Natural killer cell treated with Interleukin-12 subunit alpha and Interleukin-12 subunit beta and Interleukin-15 and Interleukin-18, amount 100 ng/mL, for 72 hours (primary cell): ENCODE data around the gene OR52B6. TPM values are rescaled to one million over a fixed set of nuclear protein-coding genes. Genes with fewer than 3 reads are reported as not detected.

Experiments
- ATAC-seq, 2 donors: fragments of 150-1000 bp; cut with Tn5 transposase in 1 of 2; sonication (Bioruptor Pico), chemical (Tn5 transposase) in 1 of 2; 2 replicates each; pipeline ENCODE4 v1.10.0; 2021
- DNase-seq: peaks from one replicate; pipeline ENCODE4 v3.0.0; 2022; ENCODE audit warnings: low spot score
- H3K27ac Mint-ChIP-seq, 2 donors: 1 replicate in 1 of 2; 2 replicates in 1 of 2; pipeline ENCODE4 v1.8.0; 2022; ENCODE audit warnings: mixed read lengths in 2 of 2, mild to moderate bottlenecking in 1 of 2, moderate library complexity in 1 of 2
- H3K27me3 Mint-ChIP-seq, 2 donors: 1 replicate in 1 of 2; 2 replicates in 1 of 2; pipeline ENCODE4 v1.8.0; 2022; ENCODE audit warnings: mixed read lengths in 2 of 2
- H3K36me3 Mint-ChIP-seq: one replicate; pipeline ENCODE4 v1.8.0; 2022; ENCODE audit warnings: mixed read lengths
- H3K4me1 Mint-ChIP-seq, 2 donors: 1 replicate in 1 of 2; 2 replicates in 1 of 2; pipeline ENCODE4 v1.8.0; 2022; ENCODE audit warnings: low read depth in 2 of 2, mixed read lengths in 2 of 2, mild to moderate bottlenecking in 1 of 2
- H3K4me3 Mint-ChIP-seq: one replicate; pipeline ENCODE4 v1.8.0; 2022; ENCODE audit warnings: mixed read lengths
- H3K9me3 Mint-ChIP-seq: 2 replicates; pipeline ENCODE4 v1.8.0; 2022; ENCODE audit warnings: mixed read lengths
- total RNA-seq, 2 donors: library from RNA; stranded (reverse); gene quantifications; one replicate each; pipeline ENCODE4 v1.2.3, GENCODE V29; 2022

Gene OR52B6
- total RNA-seq, 2 donors from 2014 or later = not detected

- no peak overlapping the region for H3K27ac Mint-ChIP-seq
- H3K4me3 Mint-ChIP-seq = no peak overlapping the region
- H3K9me3 Mint-ChIP-seq = no peaks in the 10 kb centered on the region
- ATAC-seq = no peak
- no peaks in the 10 kb centered on the region for H3K36me3 Mint-ChIP-seq
- no peaks in the 10 kb centered on the region for H3K4me1 Mint-ChIP-seq
- no peaks in the 10 kb centered on the region for H3K27me3 Mint-ChIP-seq
- no peak for DNase-seq
Measured at GRCh38 chr11:5605849-5606248, 25.2 kb downstream of the OR52B6 start.

GRCh38 chr11:5608808-5609207 is 28.1 kb downstream of the OR52B6 start:
- Mint-ChIP-seq H3K4me3 (no peak overlapping the region), H3K9me3 (no peaks in the 10 kb centered on the region), H3K4me1 (no peaks in the 10 kb centered on the region), H3K36me3 (no peaks in the 10 kb centered on the region), H3K27ac (no peak overlapping the region), H3K27me3 (peaks cover 0 to 3% of the 10 kb centered on the region in 2 donors)
- DNase-seq (no peak), ATAC-seq (no peak)

GRCh38 chr11:5610446-5610845 is 29.8 kb downstream of the OR52B6 start:
- no peaks in the 10 kb centered on the region for H3K36me3 Mint-ChIP-seq
- no peak overlapping the region for H3K4me3 Mint-ChIP-seq
- H3K4me1 Mint-ChIP-seq = no peaks in the 10 kb centered on the region
- H3K9me3 Mint-ChIP-seq = no peaks in the 10 kb centered on the region
- DNase-seq = no peak
- no peak for ATAC-seq
- H3K27ac Mint-ChIP-seq = no peak overlapping the region
- peaks cover 0 to 3% of the 10 kb centered on the region in 2 donors for H3K27me3 Mint-ChIP-seq

GRCh38 chr11:5611627-5612026 is 30.9 kb downstream of the OR52B6 start:
- Mint-ChIP-seq H3K4me3 (no peak overlapping the region), H3K36me3 (no peaks in the 10 kb centered on the region), H3K9me3 (no peaks in the 10 kb centered on the region), H3K27ac (no peak overlapping the region), H3K4me1 (no peaks in the 10 kb centered on the region), H3K27me3 (peaks cover 0 to 3% of the 10 kb centered on the region in 2 donors)
- DNase-seq (no peak), ATAC-seq (no peak)

- peaks cover under 1 to 1% of the 10 kb centered on the region in 2 donors for H3K4me1 Mint-ChIP-seq
- no peaks in the 10 kb centered on the region for H3K27me3 Mint-ChIP-seq
- no peak overlapping the region for H3K27ac Mint-ChIP-seq
- no peak overlapping the region for H3K4me3 Mint-ChIP-seq
- DNase-seq = no peak
- ATAC-seq = no peak
- H3K36me3 Mint-ChIP-seq = no peaks in the 10 kb centered on the region
- no peaks in the 10 kb centered on the region for H3K9me3 Mint-ChIP-seq
Measured at GRCh38 chr11:5618807-5619206, 38.1 kb downstream of the OR52B6 start.

GRCh38 chr11:5620651-5621521 is 40.2 kb downstream of the OR52B6 start:
- Mint-ChIP-seq H3K9me3 (no peaks in the 10 kb centered on the region), H3K36me3 (no peaks in the 10 kb centered on the region), H3K4me1 (peaks cover 17 to 22% of the 10 kb centered on the region in 2 donors), H3K27ac (no peak overlapping the region), H3K27me3 (no peaks in the 10 kb centered on the region), H3K4me3 (no peak overlapping the region)
- no peak for ATAC-seq
- DNase-seq = no peak

- no peaks in the 10 kb centered on the region for H3K36me3 Mint-ChIP-seq
- H3K4me3 Mint-ChIP-seq = no peak overlapping the region
- H3K27ac Mint-ChIP-seq = no peak overlapping the region
- H3K27me3 Mint-ChIP-seq = no peaks in the 10 kb centered on the region
- peaks cover 24 to 29% of the 10 kb centered on the region in 2 donors for H3K4me1 Mint-ChIP-seq
- no peaks in the 10 kb centered on the region for H3K9me3 Mint-ChIP-seq
- DNase-seq = no peak
- no peak for ATAC-seq
Measured at GRCh38 chr11:5621580-5621979, 40.9 kb downstream of the OR52B6 start.

- Mint-ChIP-seq H3K36me3 (no peaks in the 10 kb centered on the region), H3K27ac (no peak overlapping the region), H3K27me3 (no peaks in the 10 kb centered on the region), H3K4me3 (no peak overlapping the region), H3K9me3 (no peaks in the 10 kb centered on the region), H3K4me1 (peaks cover 32 to 35% of the 10 kb centered on the region in 2 donors)
- DNase-seq (no peak), ATAC-seq (no peak)
Measured at GRCh38 chr11:5622802-5623201, 42.1 kb downstream of the OR52B6 start.

- Mint-ChIP-seq H3K27ac (peak within 1 kb of the TSS; percentile 75 to 84), H3K36me3 (no peaks in the 10 kb centered on the region), H3K27me3 (no peaks in the 10 kb centered on the region), H3K4me3 (peak within 1 kb of the TSS; percentile 94), H3K9me3 (no peaks in the 10 kb centered on the region), H3K4me1 (peaks cover 35 to 38% of the 10 kb centered on the region in 2 donors)
- peak; percentile 96 for ATAC-seq
- DNase-seq = peak; percentile 69
Measured at GRCh38 chr11:5624489-5625279, 44.0 kb downstream of the OR52B6 start, which contains the start of gene TRIM34. TRIM34 (plus strand) TSS chr11:5625001; CDS start chr11:5632332, 7,331 bp downstream.

GRCh38 chr11:5625281-5625680 is 44.6 kb downstream of the OR52B6 start:
- Mint-ChIP-seq H3K27ac (peak overlapping the region; percentile 75 to 84), H3K27me3 (no peaks in the 10 kb centered on the region), H3K4me1 (peaks cover 37 to 40% of the 10 kb centered on the region in 2 donors), H3K4me3 (peak overlapping the region; percentile 94), H3K9me3 (no peaks in the 10 kb centered on the region), H3K36me3 (no peaks in the 10 kb centered on the region)
- DNase-seq (no peak), ATAC-seq (no peak)

- Mint-ChIP-seq H3K27me3 (no peaks in the 10 kb centered on the region), H3K27ac (peak overlapping the region; percentile 75 to 84), H3K4me3 (peak overlapping the region; percentile 94), H3K4me1 (peaks cover 44 to 46% of the 10 kb centered on the region in 2 donors), H3K36me3 (no peaks in the 10 kb centered on the region), H3K9me3 (no peaks in the 10 kb centered on the region)
- no peak for ATAC-seq
- DNase-seq = no peak
Measured at GRCh38 chr11:5626196-5626595, 45.5 kb downstream of the OR52B6 start.

GRCh38 chr11:5631417-5631816 is 50.7 kb downstream of the OR52B6 start:
- Mint-ChIP-seq H3K9me3 (no peaks in the 10 kb centered on the region), H3K27ac (no peak overlapping the region), H3K36me3 (peaks cover 15% of the 10 kb centered on the region), H3K4me3 (no peak overlapping the region), H3K27me3 (no peaks in the 10 kb centered on the region), H3K4me1 (peaks cover 32 to 37% of the 10 kb centered on the region in 2 donors)
- DNase-seq (no peak), ATAC-seq (no peak)
